GM13976 (cell line): ENCODE data around the gene VAPB.

Experiments
- DNase-seq: peaks from one replicate; pipeline ENCODE4 v3.0.0; 2012; ENCODE audit warnings: low spot score
- CTCF ChIP-seq: IDR thresholded peaks from 2 replicates; pipeline ENCODE4 v1.5.1; 2012; ENCODE audit warnings: borderline replicate concordance, mild to moderate bottlenecking; ENCODE audit not compliant: insufficient read depth; ENCODE audit errors: extremely low read depth, missing control alignments, control extremely low read depth
- in situ Hi-C: fragments of 300-500 bp; cut with MboI; formaldehyde crosslinking; loops from one replicate; pipeline ENCODE4 v1.12.0; 2022; ENCODE audit warnings: low sequenced_read_pairs, mixed read lengths, inconsistent platforms; ENCODE audit not compliant: unreplicated experiment

The VAPB gene

GRCh38 chr20:58483051-58483450 lies 94.0 kb downstream of the VAPB start:
- no peak for TF ChIP-seq CTCF
- DNase-seq: no peak
- in situ Hi-C loops: no loop called here

GRCh38 chr20:58483470-58483869 lies 94.4 kb downstream of the VAPB start:
- no peak for TF ChIP-seq CTCF
- in situ Hi-C loops: no loop called here
- DNase-seq: no peak

- no peak for TF ChIP-seq CTCF
- in situ Hi-C loops: no loop called here
- no peak for DNase-seq
Measured at GRCh38 chr20:58485393-58485792, 96.4 kb downstream of the VAPB start.

GRCh38 chr20:58486207-58486606 lies 97.2 kb downstream of the VAPB start:
- no peak for DNase-seq
- in situ Hi-C loops: no loop called here
- no peak for TF ChIP-seq CTCF

- no peak for DNase-seq
- no peak for TF ChIP-seq CTCF
- in situ Hi-C loops: no loop called here
Measured at GRCh38 chr20:58492074-58492718, 103.2 kb downstream of the VAPB start.

- in situ Hi-C loops: no loop called here
- DNase-seq: no peak
- TF ChIP-seq CTCF: no peak
Measured at GRCh38 chr20:58492795-58493524, 103.9 kb downstream of the VAPB start.
